Measurements from ENCODE around the gene CAMK2B.

The CAMK2B gene

DNA sequence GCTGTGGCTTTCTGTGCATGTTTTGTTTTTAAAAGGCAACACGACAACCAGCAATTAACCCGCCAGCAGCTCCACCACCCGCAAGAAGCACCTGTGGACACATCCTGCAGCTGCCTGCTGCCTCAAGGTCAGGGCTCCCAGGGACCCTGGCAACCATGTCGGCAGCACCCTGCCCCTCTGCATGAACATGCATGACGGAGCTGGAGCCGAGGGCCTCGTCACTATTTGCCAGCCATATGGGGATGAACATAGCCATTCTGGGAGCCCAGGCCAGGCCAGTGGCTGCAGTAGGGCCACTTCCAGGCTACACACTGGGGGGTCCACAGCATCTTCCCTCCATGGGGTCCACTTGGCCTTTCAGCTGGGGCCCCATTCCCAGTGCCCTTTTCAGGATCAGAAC, 52.9 kb downstream of the CAMK2B start:
- H3K4me3 ChIP-seq (IDR thresholded peaks at IDR 0.05; ENCODE audit: insufficient read depth, low read depth, low read length): no peak overlapping the region
- peaks cover 16% of the 10 kb centered on the region; the same call in 1 of the 2 replicates for H3K27me3 ChIP-seq (ENCODE audit: insufficient read depth, low read depth)

DNA sequence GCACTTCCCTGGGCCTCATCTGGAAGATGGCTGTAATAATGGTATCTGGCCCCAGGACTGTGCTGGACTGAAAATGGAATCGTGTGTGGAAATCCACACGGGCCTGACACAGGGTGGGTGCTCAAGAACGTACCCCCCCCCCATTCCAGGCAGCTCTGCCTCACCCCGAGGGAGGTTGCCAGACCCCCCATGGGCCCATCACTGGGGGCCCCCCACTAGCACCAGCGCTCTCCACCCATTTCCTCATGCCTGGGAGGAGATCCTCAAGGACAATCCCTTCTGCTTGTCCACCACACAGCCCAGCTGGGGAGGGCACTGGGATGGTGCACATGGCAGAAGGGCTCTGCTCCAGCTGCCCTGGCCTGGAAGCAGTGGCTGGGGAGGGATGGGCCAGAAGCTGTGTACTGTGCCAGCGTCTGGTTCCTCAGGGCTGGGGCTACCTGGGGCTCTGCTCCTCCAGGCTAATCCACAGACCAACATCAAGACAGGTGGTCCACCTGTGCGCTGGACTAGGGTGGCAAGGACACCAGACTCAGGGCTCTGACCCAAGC, 55.4 kb downstream of the CAMK2B start:
- no peak overlapping the region for H3K9ac ChIP-seq
- H3K4me3 ChIP-seq (IDR thresholded peaks at IDR 0.05; ENCODE audit: insufficient read depth, low read depth, low read length): no peak overlapping the region
- H3K27me3 ChIP-seq (ENCODE audit: insufficient read depth, low read depth): peaks cover 34% of the 10 kb centered on the region; the same call in 1 of the 2 replicates
- H3K4me1 ChIP-seq (ENCODE audit: low read depth, poor library complexity, severe bottlenecking): no peaks in the 10 kb centered on the region
- H4K20me1 ChIP-seq (ENCODE audit: insufficient read depth): no peaks in the 10 kb centered on the region
- no peak overlapping the region for H3K27ac ChIP-seq
- H3K79me2 ChIP-seq (ENCODE audit: insufficient read depth, low read depth): no peaks in the 10 kb centered on the region
- H3K36me3 ChIP-seq (ENCODE audit: insufficient read depth): no peaks in the 10 kb centered on the region
- no peak overlapping the region for H3K4me2 ChIP-seq
- TF ChIP-seq, protein P1, sequence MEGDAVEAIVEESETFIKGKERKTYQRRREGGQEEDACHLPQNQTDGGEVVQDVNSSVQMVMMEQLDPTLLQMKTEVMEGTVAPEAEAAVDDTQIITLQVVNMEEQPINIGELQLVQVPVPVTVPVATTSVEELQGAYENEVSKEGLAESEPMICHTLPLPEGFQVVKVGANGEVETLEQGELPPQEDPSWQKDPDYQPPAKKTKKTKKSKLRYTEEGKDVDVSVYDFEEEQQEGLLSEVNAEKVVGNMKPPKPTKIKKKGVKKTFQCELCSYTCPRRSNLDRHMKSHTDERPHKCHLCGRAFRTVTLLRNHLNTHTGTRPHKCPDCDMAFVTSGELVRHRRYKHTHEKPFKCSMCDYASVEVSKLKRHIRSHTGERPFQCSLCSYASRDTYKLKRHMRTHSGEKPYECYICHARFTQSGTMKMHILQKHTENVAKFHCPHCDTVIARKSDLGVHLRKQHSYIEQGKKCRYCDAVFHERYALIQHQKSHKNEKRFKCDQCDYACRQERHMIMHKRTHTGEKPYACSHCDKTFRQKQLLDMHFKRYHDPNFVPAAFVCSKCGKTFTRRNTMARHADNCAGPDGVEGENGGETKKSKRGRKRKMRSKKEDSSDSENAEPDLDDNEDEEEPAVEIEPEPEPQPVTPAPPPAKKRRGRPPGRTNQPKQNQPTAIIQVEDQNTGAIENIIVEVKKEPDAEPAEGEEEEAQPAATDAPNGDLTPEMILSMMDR (conservative IDR thresholded peaks at IDR 0.05; ENCODE audit: low read depth, low read length): no peak
- H2AFZ ChIP-seq (ENCODE audit: low read depth): no peak overlapping the region

More for the DNA sequence above, 52.9 kb downstream of the CAMK2B start:
- Histone ChIP-seq H3K4me1 (ENCODE audit: low read depth, poor library complexity, severe bottlenecking) (no peaks in the 10 kb centered on the region), H3K79me2 (ENCODE audit: insufficient read depth, low read depth) (no peaks in the 10 kb centered on the region), H3K4me2 (no peak overlapping the region), H3K27ac (no peak overlapping the region), H3K36me3 (ENCODE audit: insufficient read depth) (no peaks in the 10 kb centered on the region), H2AFZ (ENCODE audit: low read depth) (no peak overlapping the region), H4K20me1 (ENCODE audit: insufficient read depth) (no peaks in the 10 kb centered on the region), H3K9ac (no peak overlapping the region)
- TF ChIP-seq, protein P1 (conservative IDR thresholded peaks at IDR 0.05; ENCODE audit: low read depth, low read length): no peak

DNA sequence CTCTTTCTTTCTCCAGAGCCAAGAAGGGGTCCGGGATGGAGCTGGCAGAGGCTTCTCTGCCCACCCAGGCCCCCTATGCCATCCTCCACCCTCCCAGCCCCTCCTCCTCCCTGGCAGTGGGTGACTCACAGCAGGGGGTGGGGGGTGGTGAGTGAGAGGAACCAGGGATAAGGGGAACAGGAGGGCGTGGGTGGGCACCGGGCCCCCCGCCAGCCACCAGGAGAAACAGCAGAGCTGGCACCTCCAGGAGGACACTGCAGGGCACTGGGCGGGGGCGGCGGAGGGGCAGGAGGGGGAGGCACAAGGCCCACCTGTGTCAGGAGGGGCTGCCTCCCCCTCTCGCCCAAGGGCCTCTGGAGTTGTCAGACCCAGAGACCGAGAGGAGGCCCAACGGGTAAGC, 56.0 kb downstream of the CAMK2B start:
- Histone ChIP-seq H3K27ac (no peak overlapping the region), H3K79me2 (ENCODE audit: insufficient read depth, low read depth) (no peaks in the 10 kb centered on the region), H3K9ac (no peak overlapping the region), H3K27me3 (ENCODE audit: insufficient read depth, low read depth) (peaks cover 33% of the 10 kb centered on the region; the same call in 1 of the 2 replicates), H3K4me3 (IDR thresholded peaks at IDR 0.05; ENCODE audit: insufficient read depth, low read depth, low read length) (no peak overlapping the region), H3K36me3 (ENCODE audit: insufficient read depth) (no peaks in the 10 kb centered on the region), H4K20me1 (ENCODE audit: insufficient read depth) (no peaks in the 10 kb centered on the region), H3K4me2 (no peak overlapping the region), H2AFZ (ENCODE audit: low read depth) (no peak overlapping the region), H3K4me1 (ENCODE audit: low read depth, poor library complexity, severe bottlenecking) (no peaks in the 10 kb centered on the region)
- TF ChIP-seq, protein P1 (conservative IDR thresholded peaks at IDR 0.05; ENCODE audit: low read depth, low read length): no peak

DNA sequence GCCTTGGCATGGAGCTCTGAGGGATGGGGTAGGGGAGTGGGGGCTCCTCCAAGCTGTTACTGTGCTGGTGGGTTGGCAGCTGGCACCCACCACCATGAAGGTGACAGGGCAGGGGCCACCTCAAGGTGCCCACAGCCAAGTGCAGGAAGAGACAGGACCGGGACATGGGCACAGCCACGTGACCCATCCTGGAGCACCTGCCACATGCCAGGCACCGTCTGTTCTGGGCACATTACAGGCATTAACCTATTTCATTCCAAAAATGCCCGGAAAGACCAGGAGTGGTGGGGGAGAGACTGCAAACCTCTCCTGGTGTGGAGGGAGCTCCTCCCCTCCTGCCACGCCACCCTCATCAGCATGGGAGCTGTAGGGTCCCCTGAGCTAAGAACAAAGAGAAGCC, 56.7 kb downstream of the CAMK2B start:
- no peak overlapping the region for H3K27ac ChIP-seq
- no peak overlapping the region for H2AFZ ChIP-seq (ENCODE audit: low read depth)
- H3K4me2 ChIP-seq: no peak overlapping the region
- no peak overlapping the region for H3K4me3 ChIP-seq (IDR thresholded peaks at IDR 0.05; ENCODE audit: insufficient read depth, low read depth, low read length)
- H3K79me2 ChIP-seq (ENCODE audit: insufficient read depth, low read depth): no peaks in the 10 kb centered on the region
- H3K9ac ChIP-seq: no peak overlapping the region
- peaks cover 38% of the 10 kb centered on the region; the same call in 1 of the 2 replicates for H3K27me3 ChIP-seq (ENCODE audit: insufficient read depth, low read depth)
- H3K4me1 ChIP-seq (ENCODE audit: low read depth, poor library complexity, severe bottlenecking): no peaks in the 10 kb centered on the region
- TF ChIP-seq, protein P1 (conservative IDR thresholded peaks at IDR 0.05; ENCODE audit: low read depth, low read length): no peak
- H3K36me3 ChIP-seq (ENCODE audit: insufficient read depth): no peaks in the 10 kb centered on the region
- no peaks in the 10 kb centered on the region for H4K20me1 ChIP-seq (ENCODE audit: insufficient read depth)
